HEK293 (cell line): ENCODE measurements around the gene TMEM151B.

Experiments used
- SETDB1 ChIP-seq: IDR thresholded peaks from one replicate; pipeline ENCODE4 v1.6.1; 2017; ENCODE audit warnings: mild to moderate bottlenecking, low read length, moderate library complexity, mixed read lengths; ENCODE audit not compliant: insufficient read length
- TF ChIP-seq, protein P1 (sequence below): fragments of 450-650 bp; formaldehyde crosslinking; IDR thresholded peaks from 2 replicates; pipeline ENCODE4 v1.5.1; 2016; ENCODE audit warnings: missing biosample characterization, missing genetic modification characterization

DNA sequence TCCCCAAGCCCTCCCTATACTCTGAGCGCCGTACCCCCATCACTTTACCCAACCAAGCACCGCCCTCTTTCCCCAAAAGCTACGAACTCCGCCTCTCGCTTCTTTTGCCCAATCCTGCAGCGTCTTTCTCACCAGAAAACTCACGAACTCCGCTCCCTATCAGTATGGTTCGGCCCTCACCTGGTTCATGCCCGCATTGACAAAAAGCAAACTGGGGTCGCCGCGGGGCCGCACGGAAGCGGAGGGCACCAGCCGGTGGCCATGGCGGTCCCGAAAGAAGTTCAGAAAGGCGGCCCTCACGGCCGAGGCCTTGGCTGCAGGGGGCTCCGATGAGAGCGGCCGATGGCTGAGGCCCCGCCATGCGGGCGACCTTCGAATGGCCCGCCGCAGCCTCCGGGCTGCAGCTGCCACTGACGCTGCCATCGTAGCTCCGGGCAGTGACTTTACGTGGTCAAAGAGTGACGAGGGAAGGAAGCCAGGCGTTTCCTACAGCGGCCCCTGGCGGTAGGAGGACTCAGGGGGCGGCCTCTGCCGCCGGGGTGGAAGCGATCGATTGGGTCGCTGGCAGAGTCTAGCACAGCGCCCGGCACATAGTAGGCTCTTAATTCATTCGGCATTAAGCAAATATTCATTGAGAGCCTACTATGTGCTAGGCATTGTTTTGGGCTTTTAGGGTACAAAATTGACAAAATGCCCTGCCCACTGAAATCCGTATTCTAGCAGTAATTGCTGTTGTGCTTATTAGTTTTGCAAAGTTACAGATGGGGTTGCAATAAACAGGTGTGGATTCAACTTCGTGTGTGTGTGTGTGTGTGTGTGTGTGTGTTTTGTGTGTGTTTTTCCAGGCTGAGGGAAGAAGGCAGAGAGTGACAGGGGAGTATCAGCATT is 42.9 kb downstream of the TMEM151B start, which contains the start of gene AARS2:
- TF ChIP-seq, protein P1, sequence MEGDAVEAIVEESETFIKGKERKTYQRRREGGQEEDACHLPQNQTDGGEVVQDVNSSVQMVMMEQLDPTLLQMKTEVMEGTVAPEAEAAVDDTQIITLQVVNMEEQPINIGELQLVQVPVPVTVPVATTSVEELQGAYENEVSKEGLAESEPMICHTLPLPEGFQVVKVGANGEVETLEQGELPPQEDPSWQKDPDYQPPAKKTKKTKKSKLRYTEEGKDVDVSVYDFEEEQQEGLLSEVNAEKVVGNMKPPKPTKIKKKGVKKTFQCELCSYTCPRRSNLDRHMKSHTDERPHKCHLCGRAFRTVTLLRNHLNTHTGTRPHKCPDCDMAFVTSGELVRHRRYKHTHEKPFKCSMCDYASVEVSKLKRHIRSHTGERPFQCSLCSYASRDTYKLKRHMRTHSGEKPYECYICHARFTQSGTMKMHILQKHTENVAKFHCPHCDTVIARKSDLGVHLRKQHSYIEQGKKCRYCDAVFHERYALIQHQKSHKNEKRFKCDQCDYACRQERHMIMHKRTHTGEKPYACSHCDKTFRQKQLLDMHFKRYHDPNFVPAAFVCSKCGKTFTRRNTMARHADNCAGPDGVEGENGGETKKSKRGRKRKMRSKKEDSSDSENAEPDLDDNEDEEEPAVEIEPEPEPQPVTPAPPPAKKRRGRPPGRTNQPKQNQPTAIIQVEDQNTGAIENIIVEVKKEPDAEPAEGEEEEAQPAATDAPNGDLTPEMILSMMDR (tag by site-specific recombination) = peak; percentile 98
- TF ChIP-seq SETDB1 = peak; percentile 58
